ENCODE data around the gene RNF20. TPM values are rescaled to one million over a fixed set of nuclear protein-coding genes. Genes with fewer than 3 reads are reported as not detected.

RNF20 gene
- total RNA-seq, 2 donors from 2014 or later, result 24.1 to 36.7 TPM

- Histone ChIP-seq H3K27me3 (replicated peaks; ENCODE audit: insufficient read depth) (no peaks in the 10 kb centered on the region), H3K4me1 (replicated peaks) (no peaks in the 10 kb centered on the region), H3K9me3 (no peaks in the 10 kb centered on the region), H3K36me3 (no peaks in the 10 kb centered on the region), H3K27ac (no peak overlapping the region), H3K4me3 (no peak overlapping the region)
- intact Hi-C loops (cut with DNase I), result no loop called here
- 9% methylated on average over 5 of the region's 5 CpGs for WGBS
- no peak for DNase-seq (ENCODE audit: low spot score)
- TF ChIP-seq CTCF (IDR thresholded peaks at IDR 0.05), result no peak
- TF ChIP-seq POLR2A (IDR thresholded peaks at IDR 0.05), result no peak
Measured at GRCh38 chr9:101508211-101508610, 25.4 kb upstream of the RNF20 start.

GRCh38 chr9:101509572-101509971 lies 24.1 kb upstream of the RNF20 start:
- H3K27ac ChIP-seq, result no peak overlapping the region
- H3K36me3 ChIP-seq, result no peaks in the 10 kb centered on the region
- no peak overlapping the region for H3K4me3 ChIP-seq
- H3K9me3 ChIP-seq, result no peaks in the 10 kb centered on the region
- WGBS, result 93% methylated on average over 4 of the region's 4 CpGs
- no peak for TF ChIP-seq POLR2A (IDR thresholded peaks at IDR 0.05)
- TF ChIP-seq CTCF (IDR thresholded peaks at IDR 0.05), result no peak
- no peak for TF ChIP-seq POLR2AphosphoS5 (IDR thresholded peaks at IDR 0.05)
- intact Hi-C loops (cut with DNase I), result no loop called here
- no peaks in the 10 kb centered on the region for H3K27me3 ChIP-seq (replicated peaks; ENCODE audit: insufficient read depth)
- DNase-seq (ENCODE audit: low spot score), result no peak
- no peaks in the 10 kb centered on the region for H3K4me1 ChIP-seq (replicated peaks)

- H3K27me3 ChIP-seq (replicated peaks; ENCODE audit: insufficient read depth), result no peaks in the 10 kb centered on the region
- no peak overlapping the region for H3K27ac ChIP-seq
- H3K4me3 ChIP-seq, result no peak overlapping the region
- no peaks in the 10 kb centered on the region for H3K36me3 ChIP-seq
- TF ChIP-seq POLR2AphosphoS5 (IDR thresholded peaks at IDR 0.05), result no peak
- TF ChIP-seq CTCF (IDR thresholded peaks at IDR 0.05), result no peak
- TF ChIP-seq POLR2A (IDR thresholded peaks at IDR 0.05), result no peak
- no peaks in the 10 kb centered on the region for H3K4me1 ChIP-seq (replicated peaks)
- intact Hi-C loops (cut with DNase I), result no loop called here
- H3K9me3 ChIP-seq, result no peaks in the 10 kb centered on the region
- WGBS, result 91% methylated on average over 6 of the region's 6 CpGs
- no peak for DNase-seq (ENCODE audit: low spot score)
Measured at GRCh38 chr9:101510459-101510858, 23.2 kb upstream of the RNF20 start.

GRCh38 chr9:101511009-101511408 lies 22.6 kb upstream of the RNF20 start:
- no peaks in the 10 kb centered on the region for H3K4me1 ChIP-seq (replicated peaks)
- 97% methylated on average over 2 of the region's 2 CpGs for WGBS
- no peaks in the 10 kb centered on the region for H3K27me3 ChIP-seq (replicated peaks; ENCODE audit: insufficient read depth)
- no peak overlapping the region for H3K27ac ChIP-seq
- no peak overlapping the region for H3K4me3 ChIP-seq
- H3K36me3 ChIP-seq, result no peaks in the 10 kb centered on the region
- no peaks in the 10 kb centered on the region for H3K9me3 ChIP-seq
- DNase-seq (ENCODE audit: low spot score), result no peak
- no peak for TF ChIP-seq POLR2A (IDR thresholded peaks at IDR 0.05)
- TF ChIP-seq POLR2AphosphoS5 (IDR thresholded peaks at IDR 0.05), result no peak
- intact Hi-C loops (cut with DNase I), result no loop called here

- Histone ChIP-seq H3K4me1 (replicated peaks) (no peaks in the 10 kb centered on the region), H3K27ac (no peak overlapping the region), H3K9me3 (no peaks in the 10 kb centered on the region), H3K36me3 (no peaks in the 10 kb centered on the region), H3K4me3 (no peak overlapping the region), H3K27me3 (replicated peaks; ENCODE audit: insufficient read depth) (no peaks in the 10 kb centered on the region)
- TF ChIP-seq POLR2AphosphoS5 (IDR thresholded peaks at IDR 0.05), result no peak
- TF ChIP-seq POLR2A (IDR thresholded peaks at IDR 0.05), result no peak
- no peak for TF ChIP-seq CTCF (IDR thresholded peaks at IDR 0.05)
- 72% methylated on average over 3 of the region's 3 CpGs for WGBS
- intact Hi-C loops (cut with DNase I), result no loop called here
- DNase-seq (ENCODE audit: low spot score), result no peak
Measured at GRCh38 chr9:101512116-101512515, 21.5 kb upstream of the RNF20 start.
